Measurements from ENCODE around the gene LDLRAD4. TPM values are rescaled to one million over a fixed set of nuclear protein-coding genes. Genes with fewer than 3 reads are reported as not detected.

The LDLRAD4 gene
- polyA plus RNA-seq, 1 of the 3 experiments (the other 2 are of a cell fraction): 0.16 TPM

DNA sequence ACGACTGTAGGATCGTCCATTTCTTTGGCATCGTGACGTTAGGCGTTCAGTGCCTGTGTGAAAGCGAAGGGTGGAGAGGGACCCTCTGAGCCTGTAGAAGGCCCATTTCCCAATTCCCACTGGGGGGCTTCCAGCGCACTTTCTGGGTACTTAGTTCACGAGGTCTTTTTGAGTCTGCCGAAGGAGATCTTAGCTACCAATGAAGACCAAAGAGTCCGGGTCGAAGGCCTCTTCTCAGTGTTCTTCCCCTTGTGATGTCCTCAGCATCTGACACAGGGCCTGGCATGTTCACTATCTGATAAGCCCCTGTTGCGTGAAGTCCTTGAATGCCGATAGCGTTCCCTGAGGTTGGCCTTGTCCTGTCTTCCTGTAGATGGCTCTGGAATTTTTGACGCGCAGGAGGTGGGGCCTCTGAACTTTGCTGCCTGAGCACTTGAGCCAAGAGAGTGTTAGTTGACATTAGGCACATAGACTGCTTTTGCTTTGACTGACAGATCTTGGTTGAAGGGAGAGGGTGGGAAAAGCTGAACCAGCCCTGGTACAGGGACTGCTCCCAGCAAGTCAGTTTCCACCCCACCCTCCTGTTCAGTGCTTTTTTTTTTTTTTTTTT lies 52.8 kb downstream of the LDLRAD4 start:
- H3K4me2 ChIP-seq: no peak overlapping the region
- no peaks in the 10 kb centered on the region for H3K9me3 ChIP-seq
- WGBS (ENCODE audit: low lambda C conversion rate): 87% methylated on average over 14 of the region's 16 CpGs
- no peaks in the 10 kb centered on the region for H3K27me3 ChIP-seq (ENCODE audit: insufficient read depth)
- ChIA-PET CTCF (no interaction called here), POLR2A (no interaction called here)
- no peak overlapping the region for H3K4me3 ChIP-seq (ENCODE audit: low read depth in 2 of 2, low read length in 1 of 2)
- H3F3A ChIP-seq (replicated peaks; ENCODE audit: insufficient read depth): no peaks in the 10 kb centered on the region
- TF ChIP-seq GATA2 (CRISPR knock-in tag; IDR thresholded peaks at IDR 0.05): no peak
- no peak for TF ChIP-seq FOSL2 (IDR thresholded peaks at IDR 0.05; ENCODE audit: borderline replicate concordance, low read depth)
- no peak for TF ChIP-seq TAF1 (IDR thresholded peaks at IDR 0.05; ENCODE audit: borderline replicate concordance, low read depth, low read length)
- TF ChIP-seq, protein P1, sequence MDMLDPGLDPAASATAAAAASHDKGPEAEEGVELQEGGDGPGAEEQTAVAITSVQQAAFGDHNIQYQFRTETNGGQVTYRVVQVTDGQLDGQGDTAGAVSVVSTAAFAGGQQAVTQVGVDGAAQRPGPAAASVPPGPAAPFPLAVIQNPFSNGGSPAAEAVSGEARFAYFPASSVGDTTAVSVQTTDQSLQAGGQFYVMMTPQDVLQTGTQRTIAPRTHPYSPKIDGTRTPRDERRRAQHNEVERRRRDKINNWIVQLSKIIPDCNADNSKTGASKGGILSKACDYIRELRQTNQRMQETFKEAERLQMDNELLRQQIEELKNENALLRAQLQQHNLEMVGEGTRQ (IDR thresholded peaks at IDR 0.05; ENCODE audit: borderline replicate concordance, low read depth, low read length): no peak
- H3K4me1 ChIP-seq (ENCODE audit: control insufficient read depth in 1 of 2, insufficient read depth in 2 of 2, low read depth in 1 of 2, low read length in 1 of 2): peaks cover 8 to 38% of the 10 kb centered on the region in 2 experiments; a peak in 2 of 4 replicates
- H3K9me2 ChIP-seq: no peaks in the 10 kb centered on the region
- no peak overlapping the region for H2AFZ ChIP-seq (ENCODE audit: low read depth)
- no peaks in the 10 kb centered on the region for H3K79me2 ChIP-seq (ENCODE audit: insufficient read depth)
- no peak overlapping the region for H3K9ac ChIP-seq
- H3K36me3 ChIP-seq (replicated peaks in 1 of 2; ENCODE audit: control insufficient read depth in 1 of 2, insufficient read depth in 2 of 2, low read length in 1 of 2): no peaks in the 10 kb centered on the region
- no peaks in the 10 kb centered on the region for H4K20me1 ChIP-seq (ENCODE audit: insufficient read depth)
- DNase-seq: no peak
- no peak overlapping the region for H3K27ac ChIP-seq (ENCODE audit: low read depth in 2 of 2, low read length in 1 of 2)

DNA sequence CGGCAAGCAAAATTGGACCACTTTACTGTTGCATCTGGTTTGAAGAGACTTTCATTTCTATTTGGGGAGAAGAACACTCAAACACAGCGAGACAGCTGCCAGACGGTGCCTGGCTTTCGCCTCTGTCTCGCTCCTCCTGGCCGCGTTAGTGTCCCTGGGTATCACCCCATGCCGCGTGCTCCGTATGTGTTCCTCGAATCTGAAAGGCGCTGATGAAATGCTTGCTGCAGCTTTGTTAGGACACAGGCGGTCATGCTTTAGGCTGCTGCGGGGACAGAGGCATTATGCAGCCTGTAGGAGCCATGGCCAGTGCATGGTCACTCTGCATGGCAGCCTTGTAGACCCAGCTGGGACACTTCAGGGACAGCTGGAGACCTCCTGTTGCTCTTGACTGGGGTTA lies 53.9 kb downstream of the LDLRAD4 start:
- Histone ChIP-seq H3K79me2 (ENCODE audit: insufficient read depth) (no peaks in the 10 kb centered on the region), H3K9me3 (no peaks in the 10 kb centered on the region), H3K27me3 (ENCODE audit: insufficient read depth) (no peaks in the 10 kb centered on the region), H3K9ac (no peak overlapping the region), H2AFZ (ENCODE audit: low read depth) (no peak overlapping the region), H3K36me3 (replicated peaks in 1 of 2; ENCODE audit: control insufficient read depth in 1 of 2, insufficient read depth in 2 of 2, low read length in 1 of 2) (no peaks in the 10 kb centered on the region), H3K4me2 (no peak overlapping the region), H3F3A (replicated peaks; ENCODE audit: insufficient read depth) (no peaks in the 10 kb centered on the region), H3K9me2 (no peaks in the 10 kb centered on the region), H3K4me1 (ENCODE audit: control insufficient read depth in 1 of 2, insufficient read depth in 2 of 2, low read depth in 1 of 2, low read length in 1 of 2) (peaks cover 7 to 31% of the 10 kb centered on the region in 2 experiments; a peak in 2 of 4 replicates), H3K4me3 (ENCODE audit: low read depth in 2 of 2, low read length in 1 of 2) (no peak overlapping the region), H3K27ac (ENCODE audit: low read depth in 2 of 2, low read length in 1 of 2) (no peak overlapping the region), H4K20me1 (ENCODE audit: insufficient read depth) (no peaks in the 10 kb centered on the region)
- TF ChIP-seq RCOR1 (IDR thresholded peaks at IDR 0.05; ENCODE audit: low read length) (no peak), IRF3 (IDR thresholded peaks at IDR 0.05; ENCODE audit: low read depth, low read length) (no peak), TAF1 (IDR thresholded peaks at IDR 0.05; ENCODE audit: borderline replicate concordance, low read depth, low read length) (no peak), RXRA (IDR thresholded peaks at IDR 0.05; ENCODE audit: borderline replicate concordance, low read depth) (no peak), SMC3 (IDR thresholded peaks at IDR 0.05; ENCODE audit: low read depth, low read length) (no peak), GATA2 (CRISPR knock-in tag; IDR thresholded peaks at IDR 0.05) (no peak), MXI1 (IDR thresholded peaks at IDR 0.05; ENCODE audit: low read depth, low read length) (no peak), ELF1 (IDR thresholded peaks at IDR 0.05) (no peak), MEF2A (IDR thresholded peaks at IDR 0.05; ENCODE audit: borderline replicate concordance, low read depth) (no peak)
- DNase-seq: no peak
- ChIA-PET CTCF (interaction anchor here (1.4 kb wide), 1 partner anchor 56 kb away, joined by 4 read pairs; no protein-coding TSS in a partner anchor), POLR2A (no interaction called here)
- 81% methylated on average over 5 of the region's 14 CpGs for WGBS (ENCODE audit: low lambda C conversion rate)

All from SK-N-SH (cell line).